Esophagus squamous epithelium (tissue), 5 donors: Measurements from ENCODE around the gene TPM1. TPM values are rescaled to one million over a fixed set of nuclear protein-coding genes. Genes with fewer than 3 reads are reported as not detected.

Experiments
- DNase-seq: peaks from one replicate; lab custom pipeline; 2025; lab: John Stamatoyannopoulos, UW
- H3K27ac ChIP-seq, 4 donors: fragments of 200-600 bp; sonication (generic); one replicate each; pipeline ENCODE4 v1.5.1; 2016 to 2019; ENCODE audit warnings: mild to moderate bottlenecking in 1 of 4
- H3K27me3 ChIP-seq, 4 donors: fragments of 200-600 bp; sonication (generic); 1 replicate in 3 of 4; 2 replicates in 1 of 4; pipeline versions ENCODE4 v1.5.1 to v1.6.0; 2017 to 2021; ENCODE audit warnings: antibody characterized with exemption in 1 of 4
- H3K36me3 ChIP-seq, 3 donors: fragments of 200-600 bp; sonication (generic); one replicate each; pipeline ENCODE4 v1.5.1; 2016 to 2019
- H3K4me1 ChIP-seq, 3 donors: fragments of 200-600 bp; sonication (generic); one replicate each; pipeline ENCODE4 v1.5.1; 2017 to 2019
- H3K4me3 ChIP-seq, 4 donors: fragments of 200-600 bp; sonication (generic); 1 replicate in 3 of 4; 2 replicates in 1 of 4; pipeline ENCODE4 v1.5.1; 2016 to 2019; ENCODE audit warnings: mild to moderate bottlenecking in 2 of 4, moderate library complexity in 1 of 4
- H3K9me3 ChIP-seq, 3 donors: fragments of 200-600 bp; sonication (generic); one replicate each; pipeline ENCODE4 v1.5.1; 2016 to 2019
- CTCF ChIP-seq, 6 experiments: fragments of 450-650 bp in 4 of 6; fragments of 200-600 bp in 2 of 6; sonication (generic) in 2 of 6; IDR thresholded peaks; one replicate each; pipeline ENCODE4 v1.5.1; 2016 to 2019; ENCODE audit warnings: antibody characterized with exemption in 6 of 6, mild to moderate bottlenecking in 4 of 6, moderate library complexity in 4 of 6
- POLR2A ChIP-seq, 4 donors: fragments of 450-650 bp; IDR thresholded peaks; one replicate each; pipeline ENCODE4 v1.6.1; 2017; ENCODE audit warnings: antibody characterized with exemption in 4 of 4, mild to moderate bottlenecking in 4 of 4, moderate library complexity in 3 of 4
- WGBS, 2 donors: methylation state at CpG; one replicate each; pipeline ENCODE4 v1.1.5; 2018; 5-methylcytosine and 5-hydroxymethylcytosine counted together
- intact Hi-C: fragments of 100-400 bp; cut with DNase I; formaldehyde crosslinking; loops from one replicate; pipeline ENCODE4 v1.15.0; 2022
- total RNA-seq, 4 donors: library from RNA; depleted of rRNA; stranded (reverse); fragments of >200 nt; gene quantifications; one replicate each; pipeline ENCODE4 v1.1.0, GENCODE V29; 2016
- donor health status: DM: yes; HTN: yes; CAD: no.

TPM1 gene
- total RNA-seq, 4 donors from 2014 or later, result 44.3 to 680 (median 138) TPM

DNA sequence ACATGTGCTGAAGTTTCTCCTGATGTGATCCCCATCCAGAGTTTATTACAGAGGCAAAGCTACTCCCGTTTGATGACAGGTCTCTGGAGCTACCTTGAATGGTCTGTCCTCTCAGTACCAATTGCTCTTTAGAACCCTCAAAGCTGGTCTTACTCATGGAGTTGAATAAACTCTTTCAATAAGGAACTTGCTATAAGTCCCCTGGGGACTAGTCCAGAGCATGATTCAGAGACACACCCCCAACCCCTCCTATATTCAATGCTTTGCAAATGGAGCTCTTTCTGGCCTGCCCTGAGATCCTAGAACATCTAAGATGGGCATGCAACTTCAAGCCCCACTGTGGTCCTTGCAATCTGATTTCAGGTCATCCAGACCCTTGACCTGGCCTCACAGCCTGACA is 23.9 kb upstream of the TPM1 start:
- Histone ChIP-seq H3K27me3 (no peaks in the 10 kb centered on the region), H3K9me3 (no peaks in the 10 kb centered on the region), H3K4me3 (no peak overlapping the region), H3K27ac (no peak overlapping the region), H3K4me1 (peaks cover 0 to 40% (median 17%) of the 10 kb centered on the region in 3 donors), H3K36me3 (no peaks in the 10 kb centered on the region)
- 56 to 78% methylated on average over 1 of the region's 1 CpG for WGBS, 2 donors
- no peak for DNase-seq
- intact Hi-C loops, result no loop called here
- TF ChIP-seq CTCF (IDR thresholded peaks at IDR 0.05) (no peak), POLR2A (IDR thresholded peaks at IDR 0.05) (no peak)

DNA sequence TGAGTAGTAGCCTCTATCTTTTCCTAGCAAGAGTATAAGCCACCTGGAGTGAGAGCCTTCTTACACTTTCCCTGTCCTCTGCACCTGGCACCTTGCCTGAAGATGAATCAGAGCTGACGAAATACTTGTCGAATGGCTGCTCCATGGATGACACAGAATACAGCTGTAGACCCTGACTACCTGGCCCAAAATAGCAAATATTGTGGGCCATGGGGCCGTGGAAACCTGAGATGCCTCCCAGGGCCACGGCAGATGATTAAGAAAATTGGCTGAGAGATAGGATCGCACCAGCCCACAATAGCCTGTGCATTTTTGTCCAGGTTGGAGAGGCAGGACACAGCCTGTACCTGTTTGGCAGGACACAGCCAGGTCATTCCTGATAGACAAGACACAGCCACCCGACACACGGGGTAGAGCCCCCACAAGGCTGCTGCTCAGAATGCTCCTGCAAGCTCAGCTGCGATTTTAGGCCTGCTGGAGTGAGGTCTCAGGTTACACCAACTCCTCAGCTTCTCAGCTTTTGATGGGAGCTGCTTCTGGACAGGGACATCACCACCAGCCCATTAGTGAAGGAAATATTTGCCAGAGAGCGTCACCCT is 22.9 kb upstream of the TPM1 start:
- Histone ChIP-seq H3K27me3 (no peaks in the 10 kb centered on the region), H3K9me3 (no peaks in the 10 kb centered on the region), H3K4me3 (no peak overlapping the region), H3K36me3 (no peaks in the 10 kb centered on the region), H3K27ac (no peak overlapping the region), H3K4me1 (peaks cover 0 to 41% (median 15%) of the 10 kb centered on the region in 3 donors)
- DNase-seq, result no peak
- 31 to 36% methylated on average over 7 to 8 of the region's 9 CpGs for WGBS, 2 donors
- TF ChIP-seq CTCF (IDR thresholded peaks at IDR 0.05) (no peak), POLR2A (IDR thresholded peaks at IDR 0.05) (no peak)
- intact Hi-C loops, result no loop called here

DNA sequence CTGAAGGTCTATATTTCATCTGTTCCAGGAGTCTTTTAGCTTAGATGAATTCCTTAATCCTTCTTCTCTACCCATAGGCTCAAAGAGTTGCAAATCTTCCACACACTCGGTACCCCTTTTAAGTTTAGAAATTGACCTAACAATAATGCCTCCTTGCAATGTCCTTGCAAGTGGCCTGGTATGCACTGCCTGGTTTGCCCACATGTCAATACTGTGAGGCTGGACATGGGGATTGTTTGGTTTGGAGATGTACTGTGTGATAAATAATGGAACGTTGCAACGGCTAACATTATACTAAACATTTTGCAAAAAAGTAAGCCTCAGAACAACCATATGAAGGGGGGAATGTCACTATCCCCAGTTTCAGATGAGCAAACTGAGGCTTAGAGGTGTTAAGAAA is 22.4 kb upstream of the TPM1 start:
- Histone ChIP-seq H3K4me1 (peaks cover 0 to 36% (median 15%) of the 10 kb centered on the region in 3 donors), H3K4me3 (no peak overlapping the region), H3K27ac (no peak overlapping the region), H3K36me3 (no peaks in the 10 kb centered on the region), H3K27me3 (no peaks in the 10 kb centered on the region), H3K9me3 (no peaks in the 10 kb centered on the region)
- 62 to 87% methylated on average over 3 of the region's 3 CpGs for WGBS, 2 donors
- TF ChIP-seq CTCF (IDR thresholded peaks at IDR 0.05), result no peak
- TF ChIP-seq POLR2A (IDR thresholded peaks at IDR 0.05), result no peak
- DNase-seq, result no peak
- intact Hi-C loops, result no loop called here

DNA sequence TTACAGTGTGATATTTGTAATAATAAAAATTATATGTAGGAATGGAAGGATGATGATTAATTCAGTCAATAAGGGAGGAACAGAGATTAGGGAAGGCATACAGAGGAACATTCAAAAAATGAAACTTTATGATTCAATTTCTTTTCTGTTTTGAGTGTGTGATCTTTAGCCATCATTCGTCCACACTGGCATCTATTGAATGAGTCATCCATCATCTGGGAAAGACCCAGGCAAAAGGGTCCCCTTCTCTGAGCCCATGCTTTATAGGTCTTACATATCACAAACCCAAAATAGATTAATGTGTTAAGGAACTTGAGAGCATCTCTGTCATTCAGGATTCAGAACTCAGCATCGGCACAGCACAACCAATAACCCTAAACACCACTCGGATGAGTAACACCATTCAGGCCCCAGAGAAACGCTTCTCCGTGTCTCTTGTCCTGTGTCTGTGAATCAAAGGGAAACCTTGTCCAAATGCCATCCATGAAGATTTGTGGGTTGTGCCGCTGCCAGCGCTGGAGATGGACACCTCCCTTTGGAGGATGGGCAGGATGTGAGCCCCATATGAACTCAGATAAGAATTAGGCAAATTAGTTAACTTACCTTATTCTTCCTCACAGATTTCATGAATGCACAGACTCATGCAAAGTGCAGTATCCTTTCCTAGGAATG is 21.7 kb upstream of the TPM1 start:
- TF ChIP-seq POLR2A (IDR thresholded peaks at IDR 0.05), result no peak
- TF ChIP-seq CTCF (IDR thresholded peaks at IDR 0.05), result no peak
- DNase-seq, result no peak
- H3K36me3 ChIP-seq, result no peaks in the 10 kb centered on the region
- WGBS, 2 donors, result 50 to 75% methylated on average over 6 to 7 of the region's 7 CpGs
- H3K4me1 ChIP-seq, result peaks cover 0 to 29% (median 10%) of the 10 kb centered on the region in 3 donors
- no peak overlapping the region for H3K27ac ChIP-seq
- intact Hi-C loops, result no loop called here
- no peaks in the 10 kb centered on the region for H3K27me3 ChIP-seq
- no peaks in the 10 kb centered on the region for H3K9me3 ChIP-seq
- no peak overlapping the region for H3K4me3 ChIP-seq

GRCh38 chr15:63022181-63022580 is 20.4 kb upstream of the TPM1 start:
- H3K4me3 ChIP-seq, result no peak overlapping the region
- no peak for DNase-seq
- no peaks in the 10 kb centered on the region for H3K36me3 ChIP-seq
- H3K27me3 ChIP-seq, result no peaks in the 10 kb centered on the region
- peaks cover 0 to 25% (median 7%) of the 10 kb centered on the region in 3 donors for H3K4me1 ChIP-seq
- H3K9me3 ChIP-seq, result no peaks in the 10 kb centered on the region
- no peak overlapping the region for H3K27ac ChIP-seq
- intact Hi-C loops, result no loop called here
- WGBS, 2 donors, result 67 to 94% methylated on average over 2 of the region's 2 CpGs
- TF ChIP-seq POLR2A (IDR thresholded peaks at IDR 0.05), result no peak
- no peak for TF ChIP-seq CTCF (IDR thresholded peaks at IDR 0.05)
